Tibial nerve (tissue), 4 donors: ENCODE measurements around the gene CCDC82. TPM values are rescaled to one million over a fixed set of nuclear protein-coding genes. Genes with fewer than 3 reads are reported as not detected.

Experiments
- DNase-seq, 2 donors: peaks; one replicate each; pipeline ENCODE4 v3.0.0-alpha.2; 2019; ENCODE audit warnings: low spot score in 2 of 2
- H3K27ac ChIP-seq, 4 donors: fragments of 200-600 bp; sonication (generic) in 3 of 4; one replicate each; pipeline ENCODE4 v1.5.1; 2017 to 2019; ENCODE audit warnings: mild to moderate bottlenecking in 1 of 4
- H3K27me3 ChIP-seq, 2 donors: fragments of 200-600 bp; sonication (generic) in 1 of 2; one replicate each; pipeline versions ENCODE4 v1.5.1 to v1.6.0; 2017 to 2019
- H3K36me3 ChIP-seq, 3 donors: fragments of 200-600 bp; sonication (generic); one replicate each; pipeline ENCODE4 v1.5.1; 2018 to 2019
- H3K4me1 ChIP-seq, 4 donors: fragments of 200-600 bp; sonication (generic) in 3 of 4; one replicate each; pipeline ENCODE4 v1.5.1; 2017 to 2019
- H3K4me3 ChIP-seq, 4 donors: fragments of 200-600 bp; sonication (generic) in 3 of 4; one replicate each; pipeline ENCODE4 v1.5.1; 2017 to 2019; ENCODE audit warnings: mild to moderate bottlenecking in 1 of 4, moderate library complexity in 1 of 4
- H3K9me3 ChIP-seq, 4 donors: fragments of 200-600 bp; sonication (generic) in 3 of 4; one replicate each; pipeline ENCODE4 v1.5.1; 2017 to 2019
- EP300 ChIP-seq, 2 donors: sonication (generic); formaldehyde crosslinking; IDR thresholded peaks; one replicate each; pipeline ENCODE4 v1.6.1; 2017; ENCODE audit warnings: antibody characterized with exemption in 2 of 2, mild to moderate bottlenecking in 1 of 2
- POLR2A ChIP-seq, 2 donors: fragments of 450-650 bp; IDR thresholded peaks; one replicate each; pipeline ENCODE4 v1.6.1; 2017; ENCODE audit warnings: antibody characterized with exemption in 2 of 2, mild to moderate bottlenecking in 2 of 2, moderate library complexity in 2 of 2
- WGBS, 2 donors: methylation state at CpG; one replicate each; pipeline ENCODE4 v1.1.5; 2018; 5-methylcytosine and 5-hydroxymethylcytosine counted together
- total RNA-seq, 4 donors: library from RNA; depleted of rRNA; stranded (reverse); fragments of >200 nt; gene quantifications; one replicate each; pipeline ENCODE4 v1.1.0, GENCODE V29; 2016
- TF ChIP-seq, protein P1 (sequence below), 5 experiments: fragments of 200-600 bp in 3 of 5; fragments of 450-650 bp in 2 of 5; sonication (generic) in 3 of 5; IDR thresholded peaks; one replicate each; pipeline ENCODE4 v1.5.1; 2016 to 2019; ENCODE audit warnings: antibody characterized with exemption in 5 of 5, mild to moderate bottlenecking in 3 of 5, moderate library complexity in 2 of 5

The CCDC82 gene
- total RNA-seq, 4 donors from 2014 or later: 41.9 to 73.4 (median 49.5) TPM

DNA sequence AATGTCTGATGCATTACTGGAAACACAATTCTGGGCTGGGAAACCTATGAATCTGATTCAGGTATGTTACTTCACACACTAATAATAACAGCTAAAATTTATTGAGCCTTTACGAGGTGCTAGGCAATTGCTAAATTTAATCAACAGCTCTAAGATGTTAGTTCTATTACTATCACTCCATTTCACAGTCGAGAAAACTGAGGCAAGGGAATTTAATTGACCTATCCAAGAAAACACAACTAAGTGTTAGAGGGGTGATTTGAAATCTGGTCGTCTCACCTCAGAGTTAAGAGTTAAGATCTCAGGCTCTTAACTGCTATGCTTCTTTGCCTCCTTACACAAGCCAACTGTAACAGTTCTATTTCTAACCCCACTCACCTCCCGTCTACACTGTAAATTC lies 55.5 kb downstream of the CCDC82 start:
- TF ChIP-seq POLR2A (IDR thresholded peaks at IDR 0.05): no peak
- TF ChIP-seq EP300 (IDR thresholded peaks at IDR 0.05): no peak
- TF ChIP-seq, protein P1, sequence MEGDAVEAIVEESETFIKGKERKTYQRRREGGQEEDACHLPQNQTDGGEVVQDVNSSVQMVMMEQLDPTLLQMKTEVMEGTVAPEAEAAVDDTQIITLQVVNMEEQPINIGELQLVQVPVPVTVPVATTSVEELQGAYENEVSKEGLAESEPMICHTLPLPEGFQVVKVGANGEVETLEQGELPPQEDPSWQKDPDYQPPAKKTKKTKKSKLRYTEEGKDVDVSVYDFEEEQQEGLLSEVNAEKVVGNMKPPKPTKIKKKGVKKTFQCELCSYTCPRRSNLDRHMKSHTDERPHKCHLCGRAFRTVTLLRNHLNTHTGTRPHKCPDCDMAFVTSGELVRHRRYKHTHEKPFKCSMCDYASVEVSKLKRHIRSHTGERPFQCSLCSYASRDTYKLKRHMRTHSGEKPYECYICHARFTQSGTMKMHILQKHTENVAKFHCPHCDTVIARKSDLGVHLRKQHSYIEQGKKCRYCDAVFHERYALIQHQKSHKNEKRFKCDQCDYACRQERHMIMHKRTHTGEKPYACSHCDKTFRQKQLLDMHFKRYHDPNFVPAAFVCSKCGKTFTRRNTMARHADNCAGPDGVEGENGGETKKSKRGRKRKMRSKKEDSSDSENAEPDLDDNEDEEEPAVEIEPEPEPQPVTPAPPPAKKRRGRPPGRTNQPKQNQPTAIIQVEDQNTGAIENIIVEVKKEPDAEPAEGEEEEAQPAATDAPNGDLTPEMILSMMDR (IDR thresholded peaks at IDR 0.05): no peak
- no peaks in the 10 kb centered on the region for H3K36me3 ChIP-seq
- peaks cover 0 to 88% (median 47%) of the 10 kb centered on the region in 4 donors for H3K4me1 ChIP-seq
- WGBS, 2 donors: 88 to 95% methylated on average over 4 of the region's 4 CpGs
- H3K9me3 ChIP-seq: no peaks in the 10 kb centered on the region
- no peak for DNase-seq
- H3K27me3 ChIP-seq: no peaks in the 10 kb centered on the region
- no peak overlapping the region for H3K4me3 ChIP-seq
- H3K27ac ChIP-seq: peak overlapping the region in 1 of 4 donors; percentile 71

GRCh38 chr11:96333191-96333719 lies 56.5 kb downstream of the CCDC82 start:
- Histone ChIP-seq H3K4me1 (peaks cover 0 to 89% (median 50%) of the 10 kb centered on the region in 4 donors), H3K27ac (peak overlapping the region in 2 of 4 donors; percentile 36 to 71), H3K9me3 (no peaks in the 10 kb centered on the region), H3K27me3 (no peaks in the 10 kb centered on the region), H3K4me3 (no peak overlapping the region), H3K36me3 (no peaks in the 10 kb centered on the region)
- DNase-seq: no peak
- TF ChIP-seq, protein P1 (IDR thresholded peaks at IDR 0.05): no peak
- TF ChIP-seq POLR2A (IDR thresholded peaks at IDR 0.05): no peak
- 62 to 65% methylated on average over 4 of the region's 4 CpGs for WGBS, 2 donors

- TF ChIP-seq, protein P1 (IDR thresholded peaks at IDR 0.05): no peak
- TF ChIP-seq EP300 (IDR thresholded peaks at IDR 0.05) (no peak), POLR2A (IDR thresholded peaks at IDR 0.05) (no peak)
- Histone ChIP-seq H3K9me3 (no peaks in the 10 kb centered on the region), H3K4me1 (peaks cover 0 to 82% (median 43%) of the 10 kb centered on the region in 4 donors), H3K27me3 (no peaks in the 10 kb centered on the region), H3K36me3 (no peaks in the 10 kb centered on the region), H3K27ac (peak overlapping the region in 2 of 4 donors; percentile 51 to 71), H3K4me3 (no peak overlapping the region)
- DNase-seq: no peak
- WGBS, 2 donors: 48 to 58% methylated on average over 8 of the region's 8 CpGs
These were observed 57.5 kb downstream of the CCDC82 start for GRCh38 chr11:96332126-96332771.

DNA sequence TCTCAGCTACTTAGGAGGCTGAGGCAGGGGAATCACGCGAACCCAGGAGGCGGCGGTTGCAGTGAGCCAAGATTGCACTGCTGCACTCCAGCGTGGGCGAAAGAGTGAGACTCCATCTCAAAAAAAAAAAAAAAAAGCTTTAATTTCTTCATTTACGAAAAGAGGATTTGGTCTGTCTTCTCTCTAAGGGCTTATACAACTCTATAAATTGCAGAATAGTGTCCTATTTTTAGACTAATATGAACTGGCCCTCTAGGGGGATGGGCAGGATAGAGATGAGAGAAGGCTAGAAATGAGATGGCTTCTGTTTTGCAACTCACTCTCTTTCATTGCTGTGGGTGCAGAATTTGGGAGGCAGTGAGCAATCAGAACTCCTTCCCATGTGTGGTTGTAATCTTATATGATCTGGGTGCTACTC lies 58.0 kb downstream of the CCDC82 start:
- Histone ChIP-seq H3K36me3 (no peaks in the 10 kb centered on the region), H3K27ac (peak overlapping the region in 2 of 4 donors; percentile 51 to 71), H3K4me3 (no peak overlapping the region), H3K27me3 (no peaks in the 10 kb centered on the region), H3K9me3 (no peaks in the 10 kb centered on the region), H3K4me1 (peaks cover 0 to 77% (median 41%) of the 10 kb centered on the region in 4 donors)
- WGBS, 2 donors: 73 to 74% methylated on average over 7 of the region's 7 CpGs
- TF ChIP-seq EP300 (IDR thresholded peaks at IDR 0.05) (peak in 1 of 2 donors; percentile 48), POLR2A (IDR thresholded peaks at IDR 0.05) (no peak)
- TF ChIP-seq, protein P1 (IDR thresholded peaks at IDR 0.05): no peak
- peak in 1 of 2 donors; percentile 49 for DNase-seq

DNA sequence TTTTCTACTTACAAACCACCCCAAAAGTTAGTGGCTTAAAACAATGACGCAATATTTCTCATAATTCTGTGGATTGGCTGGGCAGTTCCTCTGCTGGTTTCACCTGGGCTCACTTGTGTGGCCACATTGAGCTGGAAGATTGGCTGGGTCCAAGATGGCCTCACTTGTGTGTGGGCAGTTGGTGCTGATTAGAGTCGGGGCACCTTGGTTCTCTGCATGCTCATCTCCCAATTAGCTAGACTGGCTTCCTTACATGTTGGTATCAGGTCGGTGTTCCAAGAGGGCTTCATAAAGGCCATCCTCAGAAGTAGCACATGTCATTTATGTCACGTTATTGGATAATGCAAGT lies 59.2 kb downstream of the CCDC82 start:
- H3K36me3 ChIP-seq: no peaks in the 10 kb centered on the region
- no peak overlapping the region for H3K4me3 ChIP-seq
- WGBS, 2 donors: 91 to 96% methylated on average over 4 of the region's 4 CpGs
- DNase-seq: no peak
- H3K27ac ChIP-seq: no peak overlapping the region
- H3K9me3 ChIP-seq: no peaks in the 10 kb centered on the region
- TF ChIP-seq POLR2A (IDR thresholded peaks at IDR 0.05): no peak
- TF ChIP-seq EP300 (IDR thresholded peaks at IDR 0.05): no peak
- TF ChIP-seq, protein P1 (IDR thresholded peaks at IDR 0.05): no peak
- H3K4me1 ChIP-seq: peaks cover 0 to 74% (median 44%) of the 10 kb centered on the region in 4 donors
- H3K27me3 ChIP-seq: no peaks in the 10 kb centered on the region
